ENCODE results near the gene EXOSC5. TPM values are rescaled to one million over a fixed set of nuclear protein-coding genes. Genes with fewer than 3 reads are reported as not detected.

Gene EXOSC5
- total and polyA plus RNA-seq, 10 of the 15 experiments (the other 5 are each of a cell fraction or from before 2014, with no cell fraction given): 15.8 to 123 (median 52.7) TPM

DNA sequence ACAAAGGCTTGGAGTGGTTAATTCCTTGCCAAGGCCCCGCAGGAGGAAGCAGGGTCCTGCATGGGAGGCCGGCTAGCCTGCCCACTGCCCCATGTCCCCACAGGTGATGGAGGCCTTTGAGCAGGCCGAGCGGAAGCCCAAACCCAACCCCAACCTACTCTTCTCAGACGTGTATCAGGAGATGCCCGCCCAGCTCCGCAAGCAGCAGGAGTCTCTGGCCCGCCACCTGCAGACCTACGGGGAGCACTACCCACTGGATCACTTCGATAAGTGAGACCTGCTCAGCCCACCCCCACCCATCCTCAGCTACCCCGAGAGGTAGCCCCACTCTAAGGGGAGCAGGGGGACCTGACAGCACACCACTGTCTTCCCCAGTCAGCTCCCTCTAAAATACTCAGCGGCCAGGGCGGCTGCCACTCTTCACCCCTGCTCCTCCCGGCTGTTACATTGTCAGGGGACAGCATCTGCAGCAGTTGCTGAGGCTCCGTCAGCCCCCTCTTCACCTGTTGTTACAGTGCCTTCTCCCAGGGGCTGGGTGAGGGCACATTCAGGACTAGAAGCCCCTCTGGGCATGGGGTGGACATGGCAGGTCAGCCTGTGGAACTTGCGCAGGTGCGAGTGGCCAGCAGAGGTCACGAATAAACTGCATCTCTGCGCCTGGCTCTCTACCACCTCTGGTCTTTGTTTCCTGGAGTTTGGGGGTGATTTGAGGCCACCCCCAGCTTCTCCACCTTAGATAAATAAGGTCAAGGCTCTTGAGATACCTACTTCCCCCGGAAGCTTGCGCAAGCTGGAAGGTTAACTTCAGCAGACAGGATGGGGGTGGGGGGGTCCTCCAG lies 27.4 kb upstream of the EXOSC5 start (continued):
- TF ChIP-seq, protein P1, sequence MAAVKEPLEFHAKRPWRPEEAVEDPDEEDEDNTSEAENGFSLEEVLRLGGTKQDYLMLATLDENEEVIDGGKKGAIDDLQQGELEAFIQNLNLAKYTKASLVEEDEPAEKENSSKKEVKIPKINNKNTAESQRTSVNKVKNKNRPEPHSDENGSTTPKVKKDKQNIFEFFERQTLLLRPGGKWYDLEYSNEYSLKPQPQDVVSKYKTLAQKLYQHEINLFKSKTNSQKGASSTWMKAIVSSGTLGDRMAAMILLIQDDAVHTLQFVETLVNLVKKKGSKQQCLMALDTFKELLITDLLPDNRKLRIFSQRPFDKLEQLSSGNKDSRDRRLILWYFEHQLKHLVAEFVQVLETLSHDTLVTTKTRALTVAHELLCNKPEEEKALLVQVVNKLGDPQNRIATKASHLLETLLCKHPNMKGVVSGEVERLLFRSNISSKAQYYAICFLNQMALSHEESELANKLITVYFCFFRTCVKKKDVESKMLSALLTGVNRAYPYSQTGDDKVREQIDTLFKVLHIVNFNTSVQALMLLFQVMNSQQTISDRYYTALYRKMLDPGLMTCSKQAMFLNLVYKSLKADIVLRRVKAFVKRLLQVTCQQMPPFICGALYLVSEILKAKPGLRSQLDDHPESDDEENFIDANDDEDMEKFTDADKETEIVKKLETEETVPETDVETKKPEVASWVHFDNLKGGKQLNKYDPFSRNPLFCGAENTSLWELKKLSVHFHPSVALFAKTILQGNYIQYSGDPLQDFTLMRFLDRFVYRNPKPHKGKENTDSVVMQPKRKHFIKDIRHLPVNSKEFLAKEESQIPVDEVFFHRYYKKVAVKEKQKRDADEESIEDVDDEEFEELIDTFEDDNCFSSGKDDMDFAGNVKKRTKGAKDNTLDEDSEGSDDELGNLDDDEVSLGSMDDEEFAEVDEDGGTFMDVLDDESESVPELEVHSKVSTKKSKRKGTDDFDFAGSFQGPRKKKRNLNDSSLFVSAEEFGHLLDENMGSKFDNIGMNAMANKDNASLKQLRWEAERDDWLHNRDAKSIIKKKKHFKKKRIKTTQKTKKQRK (IDR thresholded peaks at IDR 0.05; ENCODE audit: low read depth, low read length): no peak
- no peak for TF ChIP-seq SMAD1 (IDR thresholded peaks at IDR 0.05; ENCODE audit: low read depth, partially characterized antibody)
- TF ChIP-seq SREBF2 (IDR thresholded peaks at IDR 0.05; ENCODE audit: low read length): no peak
- no peak for TF ChIP-seq BACH1 (IDR thresholded peaks at IDR 0.05; ENCODE audit: borderline replicate concordance)
- no peak for TF ChIP-seq TAF1 (IDR thresholded peaks at IDR 0.05; ENCODE audit: borderline replicate concordance, low read depth, low read length)
- no peak for TF ChIP-seq YBX1 (IDR thresholded peaks at IDR 0.05)
- no peak for TF ChIP-seq TARDBP (IDR thresholded peaks at IDR 0.05; ENCODE audit: borderline replicate concordance)

DNA sequence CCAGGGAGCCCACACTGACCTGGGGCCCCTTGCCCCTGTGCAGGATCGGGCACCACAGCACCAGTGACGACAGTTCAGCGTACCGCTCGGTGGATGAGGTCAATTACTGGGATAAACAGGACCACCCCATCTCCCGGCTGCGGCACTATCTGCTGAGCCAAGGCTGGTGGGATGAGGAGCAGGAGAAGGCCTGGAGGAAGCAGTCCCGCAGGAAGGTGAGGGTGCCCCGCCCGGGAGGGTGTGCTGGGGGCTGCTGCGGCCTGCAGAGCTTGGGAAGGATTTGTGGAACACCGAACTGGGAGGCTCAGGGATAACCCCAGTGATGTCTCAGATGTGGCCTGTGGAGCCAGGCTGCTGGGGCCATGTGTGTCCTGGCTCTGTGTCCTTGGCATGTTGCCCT lies 25.8 kb upstream of the EXOSC5 start:
- H3K36me3 ChIP-seq (ENCODE audit: control insufficient read depth in 2 of 2, insufficient read depth in 2 of 2, low read length in 1 of 2): peaks cover 11 to 18% of the 10 kb centered on the region in 2 experiments
- no peak overlapping the region for H2AFZ ChIP-seq (ENCODE audit: control insufficient read depth, low read depth, low read length)
- H3K9me3 ChIP-seq (replicated peaks; ENCODE audit: control insufficient read depth, insufficient read depth, low read length): no peaks in the 10 kb centered on the region
- H4K20me1 ChIP-seq (ENCODE audit: control insufficient read depth, insufficient read depth): no peaks in the 10 kb centered on the region
- ChIA-PET CTCF (no interaction called here), POLR2A (no interaction called here), RAD21 (ENCODE audit: unreplicated experiment) (no interaction called here), SMC1A (ENCODE audit: uncharacterized antibody, unreplicated experiment) (no interaction called here)
- peaks cover 9% of the 10 kb centered on the region for H3K4me1 ChIP-seq (ENCODE audit: control insufficient read depth, insufficient read depth, low read length)
- ATAC-seq: no peak
- no TSS peak for BruUV-seq (replicated peaks)
- H3K9ac ChIP-seq (ENCODE audit: control insufficient read depth, insufficient read depth, low read length): no peak overlapping the region
- no peak overlapping the region for H3K27ac ChIP-seq (ENCODE audit: control insufficient read depth, insufficient read depth)
- no peak for DNase-seq (ENCODE audit: low read depth, low spot score)
- no peak overlapping the region for H3K4me2 ChIP-seq (ENCODE audit: control insufficient read depth, insufficient read depth)
- no peaks in the 10 kb centered on the region; the same call in 1 of the 2 replicates for H3K79me2 ChIP-seq (ENCODE audit: control insufficient read depth, insufficient read depth, low read length)
- in situ Hi-C loops (cut with MboI): no loop called here
- H3K4me3 ChIP-seq: no peak overlapping the region
- FAIRE-seq: no peak
- no peaks in the 10 kb centered on the region for H3K27me3 ChIP-seq (replicated peaks in 1 of 2; ENCODE audit: control insufficient read depth in 2 of 2, insufficient read depth in 2 of 2, low read length in 1 of 2)
- intact Hi-C loops (cut with micrococcal nuclease; ENCODE audit: unreplicated experiment): no loop called here
- WGBS (ENCODE audit: insufficient coverage, insufficient replicate concordance, low lambda C conversion rate, missing lambda C conversion rate): over 99% methylated on average over 12 of the region's 12 CpGs
- TF ChIP-seq, protein P2, sequence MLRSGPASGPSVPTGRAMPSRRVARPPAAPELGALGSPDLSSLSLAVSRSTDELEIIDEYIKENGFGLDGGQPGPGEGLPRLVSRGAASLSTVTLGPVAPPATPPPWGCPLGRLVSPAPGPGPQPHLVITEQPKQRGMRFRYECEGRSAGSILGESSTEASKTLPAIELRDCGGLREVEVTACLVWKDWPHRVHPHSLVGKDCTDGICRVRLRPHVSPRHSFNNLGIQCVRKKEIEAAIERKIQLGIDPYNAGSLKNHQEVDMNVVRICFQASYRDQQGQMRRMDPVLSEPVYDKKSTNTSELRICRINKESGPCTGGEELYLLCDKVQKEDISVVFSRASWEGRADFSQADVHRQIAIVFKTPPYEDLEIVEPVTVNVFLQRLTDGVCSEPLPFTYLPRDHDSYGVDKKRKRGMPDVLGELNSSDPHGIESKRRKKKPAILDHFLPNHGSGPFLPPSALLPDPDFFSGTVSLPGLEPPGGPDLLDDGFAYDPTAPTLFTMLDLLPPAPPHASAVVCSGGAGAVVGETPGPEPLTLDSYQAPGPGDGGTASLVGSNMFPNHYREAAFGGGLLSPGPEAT (IDR thresholded peaks at IDR 0.05; ENCODE audit: low read depth): no peak
- TF ChIP-seq BHLHE40 (IDR thresholded peaks at IDR 0.05; ENCODE audit: borderline replicate concordance in 1 of 2, low read depth in 2 of 2, low read length in 1 of 2) (no peak), SP1 (IDR thresholded peaks at IDR 0.05; ENCODE audit: low read depth, low read length) (no peak)
- TF ChIP-seq, protein P3, sequence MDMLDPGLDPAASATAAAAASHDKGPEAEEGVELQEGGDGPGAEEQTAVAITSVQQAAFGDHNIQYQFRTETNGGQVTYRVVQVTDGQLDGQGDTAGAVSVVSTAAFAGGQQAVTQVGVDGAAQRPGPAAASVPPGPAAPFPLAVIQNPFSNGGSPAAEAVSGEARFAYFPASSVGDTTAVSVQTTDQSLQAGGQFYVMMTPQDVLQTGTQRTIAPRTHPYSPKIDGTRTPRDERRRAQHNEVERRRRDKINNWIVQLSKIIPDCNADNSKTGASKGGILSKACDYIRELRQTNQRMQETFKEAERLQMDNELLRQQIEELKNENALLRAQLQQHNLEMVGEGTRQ (IDR thresholded peaks at IDR 0.05; ENCODE audit: borderline replicate concordance, low read depth, low read length): no peak
- TF ChIP-seq, protein P4, sequence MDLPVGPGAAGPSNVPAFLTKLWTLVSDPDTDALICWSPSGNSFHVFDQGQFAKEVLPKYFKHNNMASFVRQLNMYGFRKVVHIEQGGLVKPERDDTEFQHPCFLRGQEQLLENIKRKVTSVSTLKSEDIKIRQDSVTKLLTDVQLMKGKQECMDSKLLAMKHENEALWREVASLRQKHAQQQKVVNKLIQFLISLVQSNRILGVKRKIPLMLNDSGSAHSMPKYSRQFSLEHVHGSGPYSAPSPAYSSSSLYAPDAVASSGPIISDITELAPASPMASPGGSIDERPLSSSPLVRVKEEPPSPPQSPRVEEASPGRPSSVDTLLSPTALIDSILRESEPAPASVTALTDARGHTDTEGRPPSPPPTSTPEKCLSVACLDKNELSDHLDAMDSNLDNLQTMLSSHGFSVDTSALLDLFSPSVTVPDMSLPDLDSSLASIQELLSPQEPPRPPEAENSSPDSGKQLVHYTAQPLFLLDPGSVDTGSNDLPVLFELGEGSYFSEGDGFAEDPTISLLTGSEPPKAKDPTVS (IDR thresholded peaks at IDR 0.05; ENCODE audit: low read depth, low read length): no peak

Data from GM12878 (cell line).